Stimulated activated CD4-positive, alpha-beta T cell treated with anti-CD3 and anti-CD28 coated beads, Interleukin-12 subunit alpha, Interleukin-12 subunit beta, amount 100 ng/mL, for 48 hours (primary cell): ENCODE data around the gene SPATA46.
"Not testable (repeated sequence)": the region's sequence is repeated elsewhere in the genome, so short reads cannot be mapped to it uniquely, and the experiment has no call there.

ENCODE experiments used
- DNase-seq, 3 donors: peaks; one replicate each; pipeline ENCODE4 v3.0.0-alpha.2; 2020; ENCODE audit warnings: low read depth in 2 of 3, low spot score in 1 of 3

SPATA46 gene

DNA sequence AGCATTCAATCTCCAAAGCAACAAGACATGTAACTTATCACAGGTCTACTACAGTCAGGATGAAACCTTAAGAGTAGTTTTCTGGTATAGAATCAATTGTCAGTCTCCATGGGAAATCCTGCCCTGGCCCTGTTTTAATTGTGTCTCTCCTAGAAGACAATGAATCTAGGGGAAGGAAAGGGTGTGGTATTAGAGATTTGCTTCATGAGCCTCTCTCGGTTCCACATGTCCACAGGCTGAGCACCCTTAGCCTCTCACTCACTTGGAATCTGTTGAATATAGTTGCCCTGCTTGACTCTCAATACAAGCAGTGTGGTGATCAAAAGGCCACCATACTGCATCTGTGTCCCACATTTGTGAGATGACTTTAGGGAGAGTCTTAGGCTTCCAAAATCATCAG is 17.7 kb downstream of the SPATA46 start:
- DNase-seq: no peak

DNA sequence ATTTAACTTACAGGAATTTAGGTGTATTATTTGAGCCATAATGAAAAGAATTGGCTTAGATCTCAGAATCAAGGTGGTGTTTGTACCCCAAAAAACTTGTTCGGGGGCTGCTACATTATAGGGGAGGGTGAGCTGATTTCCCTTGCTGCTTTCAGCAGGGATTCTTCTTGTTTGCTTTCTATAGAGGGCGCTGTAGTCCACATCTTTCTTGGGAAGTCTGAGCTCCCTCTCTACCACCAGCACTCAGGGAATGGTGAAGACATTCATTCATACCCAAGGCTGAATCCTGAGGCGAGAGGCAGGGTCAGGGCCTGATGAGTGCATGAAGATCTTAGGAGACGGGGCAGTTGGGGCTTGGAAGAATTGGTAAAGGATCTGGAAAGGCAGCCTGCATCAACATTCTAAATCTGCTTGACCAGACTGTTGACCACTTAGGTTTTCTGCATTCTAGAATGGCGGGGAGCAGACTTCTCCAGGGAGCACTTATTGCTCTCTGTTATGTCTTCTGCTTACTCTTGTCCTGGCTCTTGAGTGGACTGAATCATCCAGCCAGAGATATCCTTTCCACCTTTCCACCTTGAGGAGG is 18.9 kb downstream of the SPATA46 start:
- DNase-seq: peak in 1 of 3 donors; percentile 1

DNA sequence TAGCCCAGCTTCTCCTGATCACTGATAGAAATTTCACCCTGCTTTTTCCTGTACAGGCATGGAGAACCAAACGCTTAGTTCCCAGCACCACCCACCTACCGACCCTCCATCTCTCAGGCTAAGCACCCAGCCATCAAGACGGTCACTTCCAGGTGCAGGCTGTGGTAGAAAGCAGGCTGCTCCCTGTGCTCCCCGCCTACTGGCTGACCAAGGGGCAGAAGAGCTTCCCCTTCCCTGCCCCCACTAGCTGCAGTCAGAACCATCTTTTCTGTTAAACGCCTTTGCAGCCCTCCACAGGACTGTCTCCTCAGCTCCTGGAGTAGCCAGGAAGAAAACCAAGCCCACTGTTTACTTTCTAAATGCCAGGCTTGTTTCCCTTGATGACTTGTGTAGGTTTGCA is 23.0 kb downstream of the SPATA46 start:
- DNase-seq: no peak

DNA sequence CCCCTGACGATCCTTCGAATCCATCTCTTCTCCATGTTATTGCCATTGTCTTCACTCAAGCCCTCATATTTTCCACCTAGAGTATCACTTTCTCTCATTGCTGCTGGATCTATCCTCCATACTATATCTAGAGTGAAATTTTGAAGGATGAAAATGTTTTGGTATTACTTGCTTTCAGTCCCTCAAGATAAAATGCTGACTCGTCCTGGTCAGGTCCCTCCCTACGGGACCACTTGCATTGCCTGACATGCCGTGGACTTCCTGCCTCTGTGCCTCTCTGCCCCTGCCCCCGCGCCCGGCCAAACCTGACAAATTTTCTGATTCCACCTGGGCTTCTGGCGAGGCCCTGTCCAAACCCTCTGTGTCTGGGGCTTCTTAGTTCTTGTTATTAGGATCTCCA is 23.6 kb downstream of the SPATA46 start:
- DNase-seq: no peak

DNA sequence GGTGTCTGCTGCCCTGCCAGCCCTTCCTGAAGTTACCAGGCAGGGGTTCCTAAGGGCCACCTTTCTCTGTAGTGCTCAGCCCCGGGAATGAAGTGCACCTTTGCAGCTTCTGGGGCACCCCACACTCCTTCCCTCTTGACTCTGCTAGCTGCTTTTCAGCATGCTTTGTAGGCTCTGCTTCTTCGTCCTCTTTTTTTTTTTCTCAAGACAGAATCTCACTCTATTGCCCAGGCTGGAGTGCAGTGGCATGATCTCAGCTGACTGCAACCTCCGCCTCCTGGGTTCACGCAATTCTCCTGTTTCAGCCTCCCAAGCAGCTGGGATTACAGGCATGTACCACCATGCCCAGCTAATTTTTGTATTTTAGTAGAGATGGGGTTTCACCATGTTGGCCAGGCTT is 24.8 kb downstream of the SPATA46 start:
- DNase-seq: not testable (repeated sequence)

DNA sequence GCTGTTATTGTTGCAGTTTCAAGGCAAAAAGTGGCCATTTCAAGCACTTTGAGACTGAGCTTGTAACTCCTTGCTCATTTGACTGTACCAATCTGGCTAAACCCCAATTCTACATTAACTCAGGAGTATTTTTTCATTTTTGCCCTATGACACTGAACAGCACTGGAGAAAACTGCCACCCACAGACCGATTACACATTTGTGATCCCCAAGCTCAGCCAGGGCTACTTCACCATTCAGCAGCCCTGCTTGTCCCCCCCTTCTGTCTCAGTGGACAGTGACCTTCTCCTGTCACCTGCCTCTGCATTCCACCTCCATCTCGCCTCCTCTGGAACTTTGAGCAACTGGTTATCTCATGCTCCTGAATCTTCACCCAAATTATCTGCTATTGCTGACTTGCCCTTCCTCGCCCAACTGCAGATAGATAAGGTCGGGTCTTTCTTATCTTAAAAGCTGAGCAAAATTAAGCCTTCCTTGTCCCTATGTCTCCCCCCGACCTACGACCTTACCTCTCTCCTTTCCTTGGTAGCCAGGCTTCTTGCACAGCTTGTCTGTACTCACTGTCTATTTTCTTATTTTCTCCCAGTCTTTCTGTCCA is 25.3 kb downstream of the SPATA46 start:
- no peak for DNase-seq

DNA sequence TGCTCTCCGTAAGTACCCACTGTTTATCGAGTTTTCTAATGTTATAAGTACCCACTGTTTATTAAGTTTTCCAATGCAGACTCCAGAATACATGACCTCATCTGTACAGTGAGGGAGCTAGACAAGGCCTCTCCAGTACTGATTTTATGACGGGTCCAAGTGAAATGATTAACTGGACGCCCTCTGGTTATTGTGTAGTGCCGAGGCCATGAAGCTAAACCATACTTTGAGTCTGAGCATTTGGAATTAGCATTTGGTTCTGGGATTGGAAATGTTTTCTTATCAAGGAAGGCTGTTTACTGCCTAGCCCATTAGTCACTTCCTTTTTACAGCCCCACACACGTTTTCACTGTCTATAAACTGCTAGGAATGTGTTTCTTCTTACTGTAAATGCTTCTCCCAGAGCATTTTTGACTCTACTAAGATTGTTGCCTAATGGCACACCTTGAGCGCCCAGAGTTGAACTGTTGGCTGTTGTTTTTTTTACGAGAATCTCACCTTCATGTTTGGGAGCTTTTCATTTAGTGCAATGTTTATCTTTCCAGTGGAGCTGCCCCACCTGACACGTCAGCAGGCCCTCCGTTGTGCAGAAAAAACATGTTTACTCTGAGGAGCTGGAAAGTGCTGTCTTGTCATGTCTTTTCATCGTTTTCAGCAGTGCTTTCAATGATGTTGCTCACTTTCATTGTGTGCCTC is 26.9 kb downstream of the SPATA46 start:
- no peak for DNase-seq

DNA sequence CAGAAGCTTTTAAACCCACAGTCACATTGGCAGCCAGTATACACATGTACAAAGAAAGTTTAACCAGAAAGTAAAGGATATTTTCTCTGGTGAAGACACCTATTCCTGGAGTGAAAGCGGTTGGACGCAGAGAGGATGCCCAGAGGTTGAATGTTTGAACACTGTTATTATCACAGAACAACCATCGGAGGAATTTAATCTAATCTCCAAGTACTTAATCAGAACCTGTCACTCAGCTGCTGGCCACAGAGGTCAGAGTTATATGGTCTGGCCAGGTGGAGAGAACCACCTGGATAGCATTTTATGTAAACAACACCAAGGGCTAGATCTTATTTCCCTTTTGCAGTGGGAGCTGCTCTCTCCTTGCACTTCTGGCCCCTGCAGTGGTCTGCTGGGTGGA is 29.4 kb downstream of the SPATA46 start:
- DNase-seq: no peak

DNA sequence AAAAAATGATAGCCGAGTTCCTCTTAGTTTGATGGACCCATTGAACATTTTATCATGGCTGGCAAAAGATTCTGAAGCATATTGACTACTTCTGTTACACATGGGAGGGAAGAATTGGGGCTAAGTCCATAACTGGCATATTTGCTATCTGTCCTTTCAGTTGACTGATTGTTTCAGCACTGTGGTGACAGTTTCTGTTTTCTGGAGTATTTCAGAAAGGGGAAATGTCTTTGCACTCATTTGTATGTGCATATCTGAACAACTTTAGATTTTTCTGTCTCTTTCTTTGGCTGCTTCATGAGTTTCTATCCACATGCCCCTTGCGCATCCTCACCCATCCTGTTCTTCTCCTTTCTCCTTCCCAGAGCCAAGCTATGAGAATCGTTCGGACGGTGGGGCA is 33.2 kb downstream of the SPATA46 start:
- no peak for DNase-seq

DNA sequence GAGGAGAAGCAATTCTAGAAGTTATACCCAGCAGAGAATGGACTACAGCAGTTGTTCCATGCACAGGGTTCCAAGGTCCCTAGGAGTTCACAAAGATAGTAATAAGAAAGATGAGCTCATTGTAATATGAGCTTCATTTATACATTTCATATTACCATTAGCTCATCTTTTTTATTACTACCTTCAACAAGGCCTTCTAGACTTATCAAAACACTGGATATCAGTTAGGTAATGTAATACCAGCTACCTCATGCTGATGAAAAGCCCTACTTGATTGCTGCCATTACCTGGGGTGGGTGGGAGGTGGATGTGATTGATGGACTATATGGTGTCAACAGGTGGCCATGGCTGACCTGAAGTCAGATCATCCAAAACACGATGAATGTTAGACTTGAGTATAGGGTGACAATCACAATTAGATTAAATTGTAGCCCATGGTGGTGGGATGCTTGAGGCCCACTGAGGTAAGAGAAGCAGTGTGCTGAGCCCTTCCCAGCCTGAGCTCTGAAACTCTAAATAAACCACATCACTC is 34.1 kb downstream of the SPATA46 start:
- no peak for DNase-seq

DNA sequence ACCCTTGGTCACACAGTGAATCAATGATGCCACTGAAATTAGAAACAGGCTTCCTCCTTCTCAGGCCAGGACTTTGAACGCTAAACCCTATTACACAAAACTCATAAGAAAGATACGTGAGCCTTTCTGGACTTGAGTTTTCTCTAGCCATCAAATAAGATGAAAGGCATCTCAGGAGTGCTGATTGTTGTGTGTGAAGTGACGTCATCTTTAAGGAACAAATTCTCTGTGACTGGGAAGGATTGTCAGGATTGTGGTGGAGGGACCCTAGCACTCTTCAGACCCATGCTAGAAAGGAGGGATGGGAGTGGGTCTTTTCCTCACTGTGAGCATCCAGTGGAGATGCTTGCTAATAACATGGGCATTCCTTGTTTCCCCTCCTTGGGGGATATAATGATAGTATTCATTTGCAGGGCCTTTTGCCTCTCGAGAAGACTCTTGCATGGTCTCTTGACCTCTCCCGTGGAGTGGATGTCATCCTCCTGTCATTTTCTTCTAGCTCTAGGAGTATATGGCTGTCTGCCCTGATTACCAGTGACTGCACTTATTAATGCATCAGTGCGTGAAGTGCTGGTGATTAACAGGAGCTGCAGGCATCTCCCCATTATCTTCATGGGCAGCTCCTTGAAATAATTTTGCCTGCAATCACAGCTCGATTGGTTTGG is 39.9 kb downstream of the SPATA46 start:
- DNase-seq: no peak

DNA sequence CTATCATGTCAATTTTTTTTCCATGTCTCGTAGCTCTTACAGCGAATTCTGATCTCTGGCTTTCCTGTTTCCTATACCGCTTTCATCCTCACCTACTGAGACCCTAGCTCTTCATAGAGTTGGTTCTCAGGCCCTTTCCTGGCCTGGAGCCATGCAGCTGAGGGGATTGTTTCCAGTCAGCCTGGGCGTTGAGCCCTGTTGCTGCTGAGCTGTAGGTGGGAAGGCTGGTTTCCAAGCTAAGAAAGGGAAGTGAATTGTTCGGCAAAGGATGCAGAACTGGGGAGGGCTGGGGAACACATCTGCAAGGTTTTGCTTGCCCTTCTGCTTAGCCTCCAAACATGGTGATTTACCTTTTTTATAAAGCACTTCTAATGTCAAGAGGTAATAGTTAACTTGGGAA is 41.5 kb downstream of the SPATA46 start:
- DNase-seq: no peak

DNA sequence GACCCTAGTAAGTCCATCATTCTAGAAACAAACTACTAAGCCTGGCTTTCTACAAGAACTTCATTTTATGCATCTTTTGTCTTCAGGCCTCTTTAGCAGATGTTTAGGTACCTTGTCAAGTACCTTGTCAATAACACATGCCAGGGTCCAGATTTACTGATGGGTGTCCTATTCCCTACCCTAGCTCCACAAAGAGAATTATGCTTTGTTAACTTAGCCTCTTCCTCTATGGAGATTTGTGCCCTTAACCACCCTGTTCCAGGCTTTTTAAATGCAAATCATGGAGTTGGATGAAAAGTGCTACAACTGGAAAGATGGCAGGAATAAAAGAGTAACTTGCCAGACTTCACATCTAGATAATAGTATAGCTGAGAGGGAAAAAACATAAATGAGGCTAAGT is 42.7 kb downstream of the SPATA46 start:
- DNase-seq: no peak

DNA sequence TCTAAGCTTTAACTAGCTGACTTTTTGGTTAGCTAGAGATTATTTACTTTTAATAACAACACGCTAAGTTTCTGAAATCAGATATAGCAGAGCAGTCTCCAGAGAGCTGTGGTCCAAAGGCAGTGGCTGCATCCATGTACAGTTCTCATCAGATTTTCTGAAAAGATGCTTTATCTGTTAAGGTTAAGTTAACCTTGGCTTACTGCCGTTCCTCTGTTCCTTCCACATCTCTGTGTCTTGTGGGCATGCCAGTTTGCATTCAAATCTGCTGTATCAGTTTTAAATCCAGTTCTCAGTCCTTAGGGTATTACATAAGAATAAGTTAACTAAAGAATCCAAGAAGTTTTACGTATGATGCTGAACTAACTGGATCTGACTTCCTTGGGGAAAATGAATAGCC is 46.8 kb downstream of the SPATA46 start:
- no peak for DNase-seq

DNA sequence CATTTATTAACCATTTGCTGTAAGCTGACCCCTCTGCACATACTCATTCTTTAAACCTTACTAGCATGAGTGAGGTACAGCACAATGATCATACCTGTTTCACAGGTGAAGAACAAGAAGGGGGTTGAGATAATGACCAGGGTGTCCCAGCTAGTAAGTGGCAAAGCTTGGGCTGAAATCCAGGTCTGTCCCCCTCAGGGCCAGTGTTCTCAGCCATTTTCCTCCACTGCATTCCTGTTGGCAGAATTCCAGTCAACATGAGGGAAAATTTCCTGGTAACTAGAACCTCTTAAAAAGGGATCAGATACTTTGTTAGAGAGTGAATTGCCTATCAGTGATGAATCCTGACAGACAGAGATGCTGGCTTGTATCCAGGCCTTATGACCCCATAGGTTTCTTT is 48.1 kb downstream of the SPATA46 start:
- DNase-seq: no peak

DNA sequence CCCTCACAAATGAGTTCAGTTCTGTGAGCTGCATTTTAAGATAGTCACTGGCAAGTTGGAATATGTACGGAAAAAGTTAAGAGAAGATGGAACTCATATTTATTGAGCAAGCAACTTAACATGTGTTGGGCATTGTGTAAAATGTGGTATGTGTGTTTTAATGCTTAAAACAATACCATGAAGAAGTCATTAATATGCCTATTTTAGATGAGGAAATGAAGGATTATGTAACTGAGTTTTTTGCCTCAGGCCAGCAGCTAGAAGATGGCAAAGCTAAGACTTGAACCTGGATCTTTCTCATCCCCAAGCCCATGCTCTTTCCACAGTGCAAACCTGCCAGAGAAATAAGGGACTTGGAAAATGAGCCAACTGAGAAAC is 48.9 kb downstream of the SPATA46 start:
- DNase-seq: no peak

DNA sequence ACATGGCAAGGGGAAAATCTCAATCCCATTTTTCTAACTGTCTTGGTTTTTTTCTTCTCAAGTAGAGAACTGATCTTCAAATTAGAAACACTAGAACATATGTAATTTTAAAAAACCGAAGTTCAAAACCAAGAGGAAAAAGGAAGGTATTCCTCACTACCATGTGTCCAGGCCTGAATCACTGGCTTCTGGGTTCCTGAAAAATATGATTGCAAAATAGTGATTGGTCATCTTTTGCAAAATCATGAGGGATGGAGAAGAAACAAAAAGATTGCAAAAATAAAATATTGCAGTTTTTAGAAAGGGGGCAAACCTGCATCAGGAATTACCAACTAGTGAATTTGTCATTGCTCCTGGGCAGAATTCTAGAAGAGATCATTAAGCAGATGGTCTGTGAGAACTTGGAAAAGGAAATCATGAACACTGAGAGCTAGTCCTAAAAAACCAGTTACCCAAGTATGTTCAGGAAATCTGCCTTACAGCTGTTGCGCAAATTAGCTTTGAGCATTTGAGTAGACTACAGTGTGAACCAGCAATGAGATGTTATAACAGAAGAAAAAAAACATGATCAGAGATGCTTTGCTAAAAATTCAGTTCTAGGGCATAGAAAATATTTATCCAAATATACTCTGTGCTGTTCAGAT is 49.4 kb downstream of the SPATA46 start:
- no peak for DNase-seq

DNA sequence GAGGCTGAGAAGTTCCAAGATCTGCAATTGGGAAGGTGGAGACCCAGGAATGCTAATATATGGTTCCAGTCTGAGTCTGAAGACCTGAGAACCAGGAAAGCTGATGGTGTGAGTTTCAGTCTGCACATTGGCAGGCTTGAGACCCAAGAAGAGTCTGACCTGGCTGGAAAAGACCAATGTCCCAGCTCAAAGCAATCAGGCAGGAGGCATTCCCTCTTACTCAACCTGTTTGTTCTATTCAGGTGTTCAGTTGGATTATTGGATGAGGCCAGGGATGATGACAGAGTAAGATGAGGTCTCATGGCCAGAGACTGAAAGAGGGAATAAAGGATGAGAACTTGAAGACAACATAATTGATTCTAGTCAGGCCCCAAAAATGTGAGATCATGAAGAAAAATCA is 50.1 kb downstream of the SPATA46 start:
- DNase-seq: no peak

DNA sequence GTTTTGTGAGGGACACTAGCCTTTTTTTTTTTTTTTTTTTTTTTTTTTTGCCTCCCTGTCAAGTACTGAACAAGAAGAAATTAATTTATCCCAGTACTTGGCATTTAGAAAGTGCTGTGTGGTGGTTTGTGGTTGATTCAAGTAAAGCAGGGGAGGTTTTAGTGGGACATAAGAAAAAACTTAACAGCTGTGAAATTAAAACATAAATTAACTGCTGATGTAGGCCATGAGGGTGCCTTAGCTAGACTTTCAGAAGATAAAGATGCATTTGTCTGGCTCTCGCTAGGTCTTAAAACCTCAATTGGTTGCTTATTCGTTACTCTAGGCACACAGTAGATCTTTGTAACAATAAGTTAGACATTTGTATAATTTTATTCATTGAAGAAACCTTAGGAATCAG is 52.3 kb downstream of the SPATA46 start:
- no peak for DNase-seq
